GM19324 (cell line): ENCODE data around the gene TBC1D22A.

Experiments used
- ATAC-seq: cut with Tn5 transposase; IDR thresholded peaks from one replicate; pipeline ENCODE4 v1.9.1; 2021; ENCODE audit warnings: mild to moderate bottlenecking, moderate library complexity; ENCODE audit not compliant: unreplicated experiment, low FRiP score

The TBC1D22A gene

GRCh38 chr22:47210112-47210657 is 447.7 kb downstream of the TBC1D22A start:
- no peak for ATAC-seq

GRCh38 chr22:47210686-47211085 is 448.2 kb downstream of the TBC1D22A start:
- ATAC-seq: no peak

- no peak for ATAC-seq
Observed at GRCh38 chr22:47213571-47214230, 451.3 kb downstream of the TBC1D22A start.

DNA sequence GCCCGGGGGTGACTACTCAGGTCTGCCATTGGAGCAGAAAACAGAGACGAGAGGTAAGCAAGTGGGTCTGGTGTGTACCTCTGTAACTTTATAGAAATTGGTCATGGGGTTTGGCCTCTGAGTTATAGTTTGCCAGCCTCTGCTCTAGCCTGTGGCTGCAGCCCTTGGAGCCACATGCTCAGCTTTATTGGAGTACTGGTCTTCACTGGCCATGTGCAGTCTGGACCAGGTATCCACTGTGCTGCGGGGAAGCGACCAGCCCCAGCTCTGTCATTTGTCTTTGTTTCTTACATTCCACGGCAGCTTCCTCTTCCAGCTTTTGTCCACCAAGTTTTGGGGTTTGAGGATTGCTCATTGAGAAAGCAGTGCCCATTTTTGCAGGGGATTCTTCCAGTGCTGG is 453.4 kb downstream of the TBC1D22A start:
- ATAC-seq: no peak

GRCh38 chr22:47218671-47219070 is 456.2 kb downstream of the TBC1D22A start:
- ATAC-seq: no peak

GRCh38 chr22:47219789-47220188 is 457.3 kb downstream of the TBC1D22A start:
- no peak for ATAC-seq

GRCh38 chr22:47220752-47221151 is 458.3 kb downstream of the TBC1D22A start:
- no peak for ATAC-seq

DNA sequence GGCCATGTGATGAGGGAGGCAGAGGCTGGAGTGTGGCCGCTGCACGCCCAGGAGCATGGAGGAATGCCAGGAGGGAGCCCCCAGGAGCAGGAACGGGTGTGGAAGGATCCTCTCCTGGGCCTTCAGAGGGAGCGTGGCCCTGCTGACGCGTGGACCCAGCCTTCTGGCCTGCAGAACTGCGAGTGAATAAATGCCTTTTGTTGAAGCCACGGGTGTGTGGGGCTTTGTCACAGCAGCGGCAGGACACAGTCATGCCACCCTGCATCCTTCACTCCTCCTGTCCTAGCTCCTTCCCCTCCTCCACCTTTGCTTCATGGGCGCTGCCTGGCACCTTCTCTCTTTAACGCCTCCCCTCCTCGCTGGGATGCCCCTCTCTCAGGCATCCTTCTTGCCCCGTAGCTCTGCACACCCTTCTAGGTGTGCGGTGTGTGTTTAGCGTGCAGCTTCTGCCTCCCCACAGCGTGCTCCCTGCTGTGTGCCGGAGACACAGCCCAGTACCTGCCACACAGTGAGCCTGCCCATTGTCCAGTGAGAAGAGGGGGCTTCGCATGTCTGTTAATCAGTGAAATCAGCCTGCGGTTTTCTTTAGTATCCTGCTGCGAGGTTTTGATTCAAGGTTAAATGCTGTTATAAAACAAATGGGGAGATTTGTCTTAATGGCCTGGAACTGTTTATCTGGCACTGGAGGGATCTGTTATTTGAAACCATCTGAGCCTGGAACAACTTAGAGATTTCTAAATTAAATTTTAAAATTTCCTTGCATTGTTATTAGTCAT is 459.6 kb downstream of the TBC1D22A start:
- ATAC-seq: no peak
